Activated CD8-positive, alpha-beta memory T cell treated with anti-CD3 and anti-CD28 coated beads, Interleukin-2, amount 50 U/mL, for 24 hours (primary cell): ENCODE data around the gene STAG3.
"Not testable (repeated sequence)": the region's sequence is repeated elsewhere in the genome, so short reads cannot be mapped to it uniquely, and the experiment has no call there.

Source experiments
- DNase-seq: peaks from one replicate; pipeline ENCODE4 v3.0.0-alpha.2; 2020; ENCODE audit errors: extremely low read depth

STAG3 gene

GRCh38 chr7:100177045-100178001, at the start of gene STAG3, which contains the start of gene GPC2:
STAG3 (plus strand) TSS chr7:100177918; CDS start chr7:100180557, 2,639 bp downstream.
GPC2 (minus strand) TSS chr7:100177381; CDS start chr7:100177199, 182 bp downstream.
- DNase-seq = peak; percentile 95

GRCh38 chr7:100128637-100128963, 49.1 kb upstream of the STAG3 start:
- DNase-seq = no peak

GRCh38 chr7:100130220-100130607, 47.5 kb upstream of the STAG3 start:
- not testable (repeated sequence) for DNase-seq

- no peak for DNase-seq
These were observed 46.9 kb upstream of the STAG3 start for GRCh38 chr7:100130608-100131453.

GRCh38 chr7:100132126-100132525, 45.6 kb upstream of the STAG3 start:
- DNase-seq = no peak

GRCh38 chr7:100132697-100133151, 45.0 kb upstream of the STAG3 start:
- no peak for DNase-seq

- DNase-seq = no peak
These were observed 39.6 kb upstream of the STAG3 start for GRCh38 chr7:100137851-100138760.

GRCh38 chr7:100141555-100141949, 36.2 kb upstream of the STAG3 start:
- no peak for DNase-seq

GRCh38 chr7:100142461-100142860, 35.3 kb upstream of the STAG3 start:
- DNase-seq = no peak

GRCh38 chr7:100146350-100146749, 31.4 kb upstream of the STAG3 start:
- DNase-seq = not testable (repeated sequence)

GRCh38 chr7:100147278-100147677, 30.4 kb upstream of the STAG3 start:
- DNase-seq = no peak

GRCh38 chr7:100148225-100148558, 29.5 kb upstream of the STAG3 start:
- DNase-seq = no peak

- peak; percentile 97 for DNase-seq
These were observed 29.0 kb upstream of the STAG3 start, which contains the start of gene LAMTOR4 for GRCh38 chr7:100148559-100149328. LAMTOR4 (plus strand) TSS chr7:100148918; CDS start chr7:100148973, 55 bp downstream.

GRCh38 chr7:100152404-100152803, 25.3 kb upstream of the STAG3 start:
- no peak for DNase-seq

GRCh38 chr7:100152937-100153666, 24.6 kb upstream of the STAG3 start:
- no peak for DNase-seq

- DNase-seq = no peak
These were observed 23.8 kb upstream of the STAG3 start for GRCh38 chr7:100153708-100154535.

GRCh38 chr7:100154651-100155491, 22.8 kb upstream of the STAG3 start:
- no peak for DNase-seq
